Hematopoietic multipotent progenitor cell (in vitro differentiated cells): ENCODE data around the gene ADGRG3. TPM values are rescaled to one million over a fixed set of nuclear protein-coding genes. Genes with fewer than 3 reads are reported as not detected.

Experiments
- DNase-seq, 3 donors: peaks; one replicate each; pipeline ENCODE4 v3.0.0-alpha.2; 2011 to 2015; ENCODE audit warnings: low read depth in 2 of 3, low spot score in 2 of 3
- total RNA-seq: library from RNA; depleted of rRNA; stranded (reverse); fragments of >200 nt; gene quantifications from one replicate; pipeline ENCODE4 v1.2.3, GENCODE V29; 2012

Gene ADGRG3
- total RNA-seq, 1 donor, result 2.7 TPM

GRCh38 chr16:57630407-57630797, 37.7 kb upstream of the ADGRG3 start:
- DNase-seq, result peak in 1 of 3 donors; percentile 36

GRCh38 chr16:57630931-57631845, 36.9 kb upstream of the ADGRG3 start:
- no peak for DNase-seq

GRCh38 chr16:57632568-57632967, 35.5 kb upstream of the ADGRG3 start:
- peak in 1 of 3 donors; percentile 45 for DNase-seq

GRCh38 chr16:57633383-57634064, 34.6 kb upstream of the ADGRG3 start:
- no peak for DNase-seq

- DNase-seq, result peak in 2 of 3 donors; percentile 74 to 76
These were observed 33.9 kb upstream of the ADGRG3 start for GRCh38 chr16:57634171-57634570.

GRCh38 chr16:57635266-57636097, 32.6 kb upstream of the ADGRG3 start:
- DNase-seq, result no peak

- DNase-seq, result no peak
These were observed 31.9 kb upstream of the ADGRG3 start for GRCh38 chr16:57636184-57636583.

- no peak for DNase-seq
These were observed 31.1 kb upstream of the ADGRG3 start for GRCh38 chr16:57637020-57637419.

- DNase-seq, result no peak
These were observed 30.7 kb upstream of the ADGRG3 start for GRCh38 chr16:57637424-57637823.

- no peak for DNase-seq
These were observed 30.1 kb upstream of the ADGRG3 start for GRCh38 chr16:57637965-57638364.

- DNase-seq, result no peak
These were observed 29.7 kb upstream of the ADGRG3 start for GRCh38 chr16:57638381-57638780.

GRCh38 chr16:57639172-57639887, 28.8 kb upstream of the ADGRG3 start:
- DNase-seq, result peak in 1 of 3 donors; percentile 55

- DNase-seq, result no peak
These were observed 27.9 kb upstream of the ADGRG3 start for GRCh38 chr16:57640185-57640584.

GRCh38 chr16:57640612-57641011, 27.5 kb upstream of the ADGRG3 start:
- DNase-seq, result no peak

GRCh38 chr16:57642160-57643135, 25.7 kb upstream of the ADGRG3 start:
- DNase-seq, result no peak

- no peak for DNase-seq
These were observed 24.8 kb upstream of the ADGRG3 start for GRCh38 chr16:57643147-57643874.

GRCh38 chr16:57643910-57644309, 24.2 kb upstream of the ADGRG3 start:
- DNase-seq, result peak in 2 of 3 donors; percentile 66 to 81

- DNase-seq, result no peak
These were observed 23.6 kb upstream of the ADGRG3 start for GRCh38 chr16:57644383-57645014.
